T-helper 1 cell treated with Interleukin-12 subunit alpha and Interleukin-12 subunit beta and Interleukin-4 antibody, amounts not matched to agents 30 μg/mL and 1 μg/mL, for 36 hours (primary cell): ENCODE measurements around the gene KIF25.
"Not testable (repeated sequence)": the region's sequence is repeated elsewhere in the genome, so short reads cannot be mapped to it uniquely, and the experiment has no call there.

ENCODE experiments used
- H3K27ac Mint-ChIP-seq: one replicate; pipeline ENCODE4 v1.8.0; 2021; ENCODE audit warnings: mild to moderate bottlenecking, mixed read lengths
- H3K27me3 Mint-ChIP-seq: one replicate; pipeline ENCODE4 v1.8.0; 2021; ENCODE audit warnings: low read depth, mixed read lengths
- H3K36me3 Mint-ChIP-seq: one replicate; pipeline ENCODE4 v1.8.0; 2021; ENCODE audit warnings: low read depth, mixed read lengths
- H3K4me1 Mint-ChIP-seq: one replicate; pipeline ENCODE4 v1.8.0; 2021; ENCODE audit warnings: low read depth, mixed read lengths
- H3K4me3 Mint-ChIP-seq: one replicate; pipeline ENCODE4 v1.8.0; 2021; ENCODE audit warnings: mild to moderate bottlenecking, moderate library complexity, mixed read lengths
- H3K9me3 Mint-ChIP-seq: one replicate; pipeline ENCODE4 v1.8.0; 2021; ENCODE audit warnings: mixed read lengths

Gene KIF25

DNA sequence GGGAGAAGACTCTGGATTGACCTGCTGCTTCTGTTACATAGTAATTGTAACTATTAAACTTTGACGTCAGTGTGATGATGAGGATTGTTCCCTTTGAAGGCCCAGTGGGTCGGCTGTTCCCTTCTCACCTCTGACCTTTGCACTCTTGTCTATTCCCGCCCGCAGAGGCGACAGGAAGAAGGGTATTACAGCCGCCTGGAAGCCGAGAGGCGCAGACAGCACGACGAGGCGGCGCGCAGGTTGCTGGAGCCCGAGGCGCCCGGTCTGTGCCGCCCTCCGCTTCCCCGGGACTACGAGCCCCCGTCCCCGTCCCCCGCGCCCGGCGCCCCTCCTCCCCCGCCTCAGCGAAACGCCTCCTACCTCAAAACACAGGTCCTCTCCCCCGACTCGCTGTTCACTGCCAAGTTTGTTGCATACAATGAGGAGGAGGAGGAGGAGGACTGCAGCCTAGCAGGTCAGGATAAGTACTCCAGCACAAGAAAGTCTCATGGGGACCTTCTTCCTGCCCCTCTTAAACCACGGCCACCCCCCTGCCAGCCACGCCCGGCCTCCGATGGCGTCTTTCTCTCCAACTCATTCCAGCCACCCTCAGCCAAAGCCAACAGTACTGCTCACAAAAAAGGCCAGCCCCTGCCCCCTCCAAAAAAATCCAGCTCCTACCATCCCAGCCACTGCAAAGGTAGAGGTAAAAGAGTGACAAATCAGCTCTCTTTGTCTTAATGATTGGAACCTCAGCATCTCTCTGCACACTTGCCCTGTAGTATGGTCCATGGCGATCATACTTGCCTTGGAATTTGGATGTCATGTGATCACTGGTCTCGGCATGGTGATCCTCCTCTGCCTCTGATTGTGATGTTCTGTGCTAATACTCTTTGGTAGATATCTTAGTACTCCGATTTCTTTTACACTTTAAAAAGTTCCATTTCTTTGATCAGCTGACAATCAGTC is 31.6 kb upstream of the KIF25 start:
- no peak overlapping the region for H3K27ac Mint-ChIP-seq

GRCh38 chr6:167966540-167966905 is 30.9 kb upstream of the KIF25 start:
- H3K4me3 Mint-ChIP-seq = no peak overlapping the region
- no peaks in the 10 kb centered on the region for H3K9me3 Mint-ChIP-seq
- H3K27me3 Mint-ChIP-seq = no peaks in the 10 kb centered on the region
- peaks cover 5% of the 10 kb centered on the region for H3K4me1 Mint-ChIP-seq
- peaks cover 19% of the 10 kb centered on the region for H3K36me3 Mint-ChIP-seq
- H3K27ac Mint-ChIP-seq = no peak overlapping the region

More for the DNA sequence above, 31.6 kb upstream of the KIF25 start:
- Mint-ChIP-seq H3K36me3 (peaks cover 20% of the 10 kb centered on the region), H3K27me3 (no peaks in the 10 kb centered on the region), H3K9me3 (no peaks in the 10 kb centered on the region), H3K4me1 (peaks cover 5% of the 10 kb centered on the region), H3K4me3 (no peak overlapping the region)

DNA sequence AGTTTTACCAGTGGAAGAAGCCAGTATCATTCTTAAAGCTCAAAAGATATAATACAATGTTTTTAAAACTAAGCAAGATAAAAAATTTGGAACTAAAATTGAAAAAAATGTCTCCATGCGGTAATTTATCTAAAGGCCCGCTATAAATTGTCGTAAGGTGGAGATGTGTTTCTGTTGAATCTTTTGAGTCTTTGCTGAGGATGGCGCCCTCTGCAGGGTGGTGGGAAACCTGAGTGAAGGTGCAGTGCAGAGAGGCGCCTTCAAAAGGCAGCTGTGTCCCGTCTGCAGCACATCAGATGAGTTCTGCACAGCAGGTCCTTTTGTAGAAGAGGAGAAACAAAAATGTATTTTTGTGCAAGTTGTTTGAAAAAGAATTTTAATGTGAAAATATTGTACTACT is 29.4 kb upstream of the KIF25 start:
- Mint-ChIP-seq H3K4me3 (no peak overlapping the region), H3K4me1 (peaks cover 5% of the 10 kb centered on the region), H3K27me3 (no peaks in the 10 kb centered on the region), H3K9me3 (no peaks in the 10 kb centered on the region), H3K27ac (no peak overlapping the region), H3K36me3 (peaks cover 18% of the 10 kb centered on the region)

DNA sequence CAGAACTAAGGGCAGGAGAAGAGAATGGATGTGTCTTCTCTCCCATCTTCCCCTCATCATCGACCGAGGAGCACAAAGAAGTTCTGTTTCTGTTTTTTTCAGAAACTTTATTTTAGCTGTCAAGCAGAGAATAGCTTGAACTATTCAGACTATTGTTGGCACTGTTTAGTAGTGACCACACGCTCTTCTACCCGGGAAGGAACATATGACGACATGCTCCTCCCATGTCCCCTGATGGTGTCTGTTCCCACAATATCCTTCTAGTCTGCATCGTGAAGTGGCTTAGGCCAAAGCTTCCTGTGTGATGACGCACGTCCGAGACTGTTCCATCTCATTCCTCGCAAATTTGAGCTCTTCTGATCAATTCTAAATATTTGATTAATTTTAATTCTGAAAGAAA is 27.2 kb upstream of the KIF25 start:
- no peak overlapping the region for H3K27ac Mint-ChIP-seq
- no peak overlapping the region for H3K4me3 Mint-ChIP-seq
- no peaks in the 10 kb centered on the region for H3K27me3 Mint-ChIP-seq
- H3K9me3 Mint-ChIP-seq = no peaks in the 10 kb centered on the region
- peaks cover 14% of the 10 kb centered on the region for H3K36me3 Mint-ChIP-seq
- H3K4me1 Mint-ChIP-seq = no peaks in the 10 kb centered on the region

GRCh38 chr6:167972193-167972592 is 25.3 kb upstream of the KIF25 start:
- Mint-ChIP-seq H3K4me1 (no peaks in the 10 kb centered on the region), H3K27ac (no peak overlapping the region), H3K9me3 (no peaks in the 10 kb centered on the region), H3K4me3 (no peak overlapping the region), H3K27me3 (no peaks in the 10 kb centered on the region), H3K36me3 (peaks cover 9% of the 10 kb centered on the region)

DNA sequence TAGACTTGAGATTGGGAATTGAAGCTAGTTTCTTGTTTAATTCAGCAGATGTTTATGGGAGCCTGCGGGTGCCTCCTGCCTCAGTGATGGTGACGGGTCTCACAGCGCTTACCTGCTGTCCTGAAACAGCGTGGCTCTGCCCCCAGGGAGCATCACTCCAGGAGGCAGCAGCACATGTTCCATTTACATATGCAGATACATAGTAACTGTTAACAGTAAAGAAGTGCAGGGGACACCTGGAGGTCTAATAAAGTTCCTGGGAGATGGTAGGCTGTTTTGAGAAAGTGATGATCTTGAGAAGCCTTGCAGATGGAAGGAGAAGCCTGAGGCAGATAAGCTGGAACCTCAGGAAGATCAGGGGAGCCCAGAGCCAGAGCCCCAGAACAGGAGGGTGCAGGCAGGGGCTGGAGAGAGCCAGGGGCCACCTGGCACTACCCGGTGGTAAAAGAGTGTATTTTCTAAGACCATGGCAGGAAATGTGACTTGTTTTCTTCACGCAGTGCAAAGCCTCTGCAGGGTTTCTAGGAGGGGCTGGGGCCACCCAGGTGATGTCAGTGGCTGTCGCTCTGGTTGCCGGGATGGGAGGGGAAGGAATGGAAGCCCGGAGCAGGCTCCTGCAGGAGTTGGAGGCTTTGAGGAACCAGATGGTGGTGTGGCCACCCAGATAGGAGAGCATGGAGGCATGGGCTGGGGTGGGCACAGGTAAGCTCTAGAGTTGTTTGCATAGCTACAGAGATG is 24.2 kb upstream of the KIF25 start:
- Mint-ChIP-seq H3K27me3 (no peaks in the 10 kb centered on the region), H3K27ac (no peak overlapping the region), H3K4me3 (no peak overlapping the region), H3K4me1 (no peaks in the 10 kb centered on the region), H3K36me3 (peaks cover 4% of the 10 kb centered on the region), H3K9me3 (no peaks in the 10 kb centered on the region)

DNA sequence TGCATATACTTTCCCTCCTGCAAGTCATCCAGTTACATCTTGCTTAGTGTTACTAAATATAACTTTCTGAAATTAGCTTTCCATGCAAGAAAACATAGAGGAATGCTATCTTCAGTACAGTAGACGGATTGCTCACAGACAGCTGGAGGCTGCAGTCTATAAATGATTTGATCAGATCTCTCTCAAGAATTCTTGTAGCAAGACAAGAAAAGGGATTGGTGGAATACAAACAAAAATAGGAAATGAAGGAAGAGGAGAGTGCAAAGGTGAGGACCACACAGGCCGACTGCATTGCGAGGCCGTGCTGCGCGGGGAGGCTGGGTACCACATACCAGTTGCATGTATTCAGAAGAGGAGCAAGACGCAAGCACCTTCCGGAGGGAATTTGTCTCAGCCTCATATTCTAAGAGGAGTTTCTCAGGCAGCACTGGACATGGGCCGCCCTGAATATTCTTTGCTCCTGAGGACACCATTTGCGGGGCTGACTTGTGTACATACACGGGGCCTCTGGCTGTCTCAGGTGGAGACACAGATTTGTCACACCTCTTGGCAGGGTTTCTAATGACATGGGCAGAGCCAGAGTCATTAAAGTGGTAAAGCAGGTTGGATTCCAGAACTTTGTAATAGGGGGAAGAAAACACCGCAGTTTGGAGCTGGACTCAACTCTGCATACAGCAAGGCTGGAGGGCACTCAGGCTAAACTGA is 22.7 kb upstream of the KIF25 start:
- Mint-ChIP-seq H3K36me3 (peaks cover under 1% of the 10 kb centered on the region), H3K4me1 (no peaks in the 10 kb centered on the region), H3K27me3 (no peaks in the 10 kb centered on the region), H3K27ac (no peak overlapping the region), H3K4me3 (no peak overlapping the region), H3K9me3 (no peaks in the 10 kb centered on the region)

DNA sequence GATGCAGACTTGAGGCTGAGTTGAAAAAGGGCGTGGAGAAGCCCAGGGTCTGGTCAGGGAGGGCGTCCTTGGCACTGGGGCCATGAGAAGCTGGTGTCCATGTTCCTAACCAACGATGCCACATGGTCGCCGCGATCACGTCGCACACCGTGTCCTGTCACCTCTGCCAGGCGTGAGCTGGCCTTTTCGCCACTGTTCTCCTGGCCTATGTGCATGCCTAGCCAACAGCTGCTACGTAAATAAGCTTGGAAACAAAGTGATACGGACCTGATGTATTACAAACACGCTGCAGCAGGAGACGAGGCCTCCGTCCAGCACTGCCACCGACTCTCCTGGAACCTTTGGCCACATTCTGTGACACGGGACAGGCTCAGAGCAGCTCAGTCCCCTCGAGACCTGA is 22.0 kb upstream of the KIF25 start:
- Mint-ChIP-seq H3K9me3 (no peaks in the 10 kb centered on the region), H3K4me3 (no peak overlapping the region), H3K27ac (no peak overlapping the region), H3K36me3 (no peaks in the 10 kb centered on the region), H3K27me3 (no peaks in the 10 kb centered on the region), H3K4me1 (no peaks in the 10 kb centered on the region)

GRCh38 chr6:167976116-167976657 is 21.3 kb upstream of the KIF25 start:
- not testable (repeated sequence) for H3K9me3 Mint-ChIP-seq, H3K36me3 Mint-ChIP-seq, H3K4me1 Mint-ChIP-seq, H3K27me3 Mint-ChIP-seq, H3K4me3 Mint-ChIP-seq, H3K27ac Mint-ChIP-seq

GRCh38 chr6:167976708-167977107 is 20.8 kb upstream of the KIF25 start:
- Mint-ChIP-seq H3K4me1 (peaks cover 2% of the 10 kb centered on the region), H3K36me3 (no peaks in the 10 kb centered on the region), H3K4me3 (no peak overlapping the region), H3K27ac (no peak overlapping the region), H3K27me3 (peaks cover 3% of the 10 kb centered on the region), H3K9me3 (no peaks in the 10 kb centered on the region)

GRCh38 chr6:167977717-167978467 is 19.6 kb upstream of the KIF25 start:
- H3K27me3 Mint-ChIP-seq = peaks cover 7% of the 10 kb centered on the region
- peaks cover 2% of the 10 kb centered on the region for H3K4me1 Mint-ChIP-seq
- H3K36me3 Mint-ChIP-seq = no peaks in the 10 kb centered on the region
- no peaks in the 10 kb centered on the region for H3K9me3 Mint-ChIP-seq
- no peak overlapping the region for H3K27ac Mint-ChIP-seq
- no peak overlapping the region for H3K4me3 Mint-ChIP-seq

DNA sequence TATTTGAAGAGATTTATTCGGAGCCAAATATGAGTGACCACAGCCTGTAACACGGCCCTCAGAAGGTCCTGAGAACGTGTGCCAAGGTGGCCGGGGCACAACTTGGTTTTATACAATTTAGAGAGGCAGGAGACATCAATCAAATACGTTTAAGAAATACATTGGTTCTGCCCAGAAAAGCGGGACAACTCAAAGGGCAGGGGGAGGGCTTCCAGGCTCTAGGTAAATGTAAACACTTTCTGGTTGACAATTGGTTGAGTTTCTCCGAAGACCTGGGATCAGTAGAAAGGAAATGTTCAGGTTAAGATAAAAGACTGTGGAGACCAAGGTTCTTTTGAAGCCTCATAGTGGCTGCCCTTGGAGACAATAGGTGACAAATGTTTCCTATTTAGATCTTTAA is 18.9 kb upstream of the KIF25 start:
- Mint-ChIP-seq H3K27me3 (peaks cover 7% of the 10 kb centered on the region), H3K36me3 (no peaks in the 10 kb centered on the region), H3K4me1 (peaks cover 2% of the 10 kb centered on the region), H3K27ac (no peak overlapping the region), H3K4me3 (no peak overlapping the region), H3K9me3 (no peaks in the 10 kb centered on the region)

- no peaks in the 10 kb centered on the region for H3K9me3 Mint-ChIP-seq
- H3K4me3 Mint-ChIP-seq = no peak overlapping the region
- peaks cover 7% of the 10 kb centered on the region for H3K27me3 Mint-ChIP-seq
- H3K36me3 Mint-ChIP-seq = no peaks in the 10 kb centered on the region
- H3K27ac Mint-ChIP-seq = no peak overlapping the region
- H3K4me1 Mint-ChIP-seq = peaks cover 2% of the 10 kb centered on the region
Measured at GRCh38 chr6:167979436-167980139, 17.9 kb upstream of the KIF25 start.
